ENCODE measurements around the gene RAPGEF2.

- TF ChIP-seq CREB1 (IDR thresholded peaks at IDR 0.05): no peak
- no peak for TF ChIP-seq POLR2AphosphoS5 (IDR thresholded peaks at IDR 0.05; ENCODE audit: low read depth, low read length)
Observed at GRCh38 chr4:159178151-159178546, 75.3 kb downstream of the RAPGEF2 start.

All from H1 (cell line).